A549 (cell line): ENCODE data around the gene CCDC197.

ENCODE experiments used
- CTCF ChIP-seq: fragments of >200 bp; sonication (Bioruptor Twin); formaldehyde crosslinking; IDR thresholded peaks from 3 replicates; pipeline ENCODE4 v1.5.1; 2016
- EP300 ChIP-seq, 2 experiments: fragments of >200 bp; sonication (Bioruptor Twin); formaldehyde crosslinking; IDR thresholded peaks; 2 replicates in 1 of 2; 3 replicates in 1 of 2; pipeline ENCODE4 v1.6.1; 2016 to 2017
- NR3C1 ChIP-seq: fragments of >200 bp; sonication (Bioruptor Twin); formaldehyde crosslinking; IDR thresholded peaks from 3 replicates; pipeline ENCODE4 v1.6.1; 2017
- PBX3 ChIP-seq: IDR thresholded peaks from 2 replicates; pipeline ENCODE4 v1.6.1; 2012
- POLR2A ChIP-seq: IDR thresholded peaks from 2 replicates; pipeline ENCODE4 v1.6.1; 2012; ENCODE audit warnings: mild to moderate bottlenecking, low read length

GRCh38 chr14:94025720-94026119, 28.6 kb downstream of the CCDC197 start:
- no peak for TF ChIP-seq CTCF
- TF ChIP-seq PBX3: no peak
- no peak for TF ChIP-seq POLR2A
- no peak for TF ChIP-seq EP300 (IDR thresholded peaks at IDR 0.05)
- TF ChIP-seq NR3C1: no peak
